HG02970 (cell line): ENCODE data around the gene SYT9.

ENCODE experiments used
- ATAC-seq: cut with Tn5 transposase; IDR thresholded peaks from one replicate; pipeline ENCODE4 v1.9.1; 2021; ENCODE audit warnings: mild to moderate bottlenecking, moderate library complexity, moderate number of reproducible peaks; ENCODE audit not compliant: unreplicated experiment, low FRiP score

SYT9 gene

GRCh38 chr11:7418906-7419305, 167.2 kb downstream of the SYT9 start:
- ATAC-seq, result no peak

DNA sequence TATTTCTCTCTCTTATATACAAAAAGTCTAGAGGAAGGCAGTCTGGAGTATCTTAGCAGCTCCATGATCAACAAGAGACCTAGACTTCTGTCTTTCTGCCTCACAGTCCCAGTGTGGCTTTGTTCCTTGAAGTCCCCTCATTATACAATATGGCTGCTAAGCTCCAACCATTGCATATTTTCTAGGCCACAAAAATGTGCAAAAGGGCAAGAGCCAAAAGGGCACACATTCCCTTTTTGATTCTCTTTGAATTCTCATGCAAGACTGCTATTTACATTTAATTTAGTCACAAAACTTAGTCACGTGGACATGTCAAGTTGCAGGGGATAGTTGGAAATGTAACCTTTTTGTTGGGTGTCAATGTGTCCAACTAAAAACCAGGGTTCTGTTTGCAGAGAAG, 169.4 kb downstream of the SYT9 start:
- no peak for ATAC-seq

DNA sequence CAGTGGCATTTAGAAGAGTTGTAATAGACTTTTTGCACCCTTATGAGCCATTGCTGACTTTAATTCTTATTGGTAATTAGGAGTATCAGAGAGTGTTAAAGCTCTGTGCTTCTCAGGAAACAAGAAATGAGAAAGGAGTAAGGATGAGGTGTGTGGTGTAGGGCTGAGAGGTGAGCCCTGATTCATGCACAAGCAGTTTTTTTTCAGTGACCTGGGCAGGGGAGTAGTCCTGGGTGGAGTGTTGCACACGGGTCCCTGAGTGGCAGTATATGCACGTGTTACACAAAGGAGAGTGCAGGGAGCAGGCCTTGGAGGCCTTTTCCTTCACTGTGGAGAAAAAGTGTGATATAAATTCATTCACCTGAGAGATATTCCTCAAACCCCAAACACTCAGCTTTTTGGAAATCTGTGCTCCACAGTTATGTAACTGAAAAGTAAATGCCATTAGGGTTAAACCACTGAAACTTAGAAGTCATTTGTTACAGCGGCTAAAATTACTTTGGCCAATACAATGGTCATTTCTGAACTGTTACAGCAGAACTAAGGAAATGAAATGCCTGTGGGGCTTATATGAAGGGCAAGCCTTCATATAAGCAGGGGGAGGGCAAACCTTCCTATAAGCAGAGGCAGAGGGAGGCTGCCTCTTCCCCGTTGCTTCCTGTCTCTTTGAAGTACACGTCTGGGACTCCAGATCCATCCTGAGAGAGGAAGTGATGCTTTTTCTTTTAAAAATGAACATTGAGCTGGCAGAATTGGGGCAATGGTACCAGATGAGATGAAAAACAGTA, 171.0 kb downstream of the SYT9 start:
- ATAC-seq, result no peak

DNA sequence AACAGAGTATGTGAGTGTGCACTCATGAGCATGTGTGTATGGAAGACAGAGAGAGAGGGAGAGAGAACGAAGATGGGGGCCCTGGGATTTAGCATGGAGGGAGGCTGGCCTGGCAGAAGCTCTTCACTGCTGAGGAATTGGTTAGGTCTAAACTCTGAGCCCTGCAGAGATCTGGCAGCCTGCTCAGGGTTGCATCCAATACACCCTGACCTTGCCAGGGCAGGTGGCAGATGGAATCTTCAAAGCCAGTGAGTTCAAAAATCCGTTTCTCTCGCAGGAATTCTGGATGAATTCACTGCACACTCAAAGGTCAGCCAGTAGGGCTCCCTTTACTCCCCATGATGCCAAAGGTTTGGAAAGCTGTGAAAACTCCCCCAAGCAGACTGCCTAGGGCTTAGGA, 172.2 kb downstream of the SYT9 start:
- no peak for ATAC-seq

DNA sequence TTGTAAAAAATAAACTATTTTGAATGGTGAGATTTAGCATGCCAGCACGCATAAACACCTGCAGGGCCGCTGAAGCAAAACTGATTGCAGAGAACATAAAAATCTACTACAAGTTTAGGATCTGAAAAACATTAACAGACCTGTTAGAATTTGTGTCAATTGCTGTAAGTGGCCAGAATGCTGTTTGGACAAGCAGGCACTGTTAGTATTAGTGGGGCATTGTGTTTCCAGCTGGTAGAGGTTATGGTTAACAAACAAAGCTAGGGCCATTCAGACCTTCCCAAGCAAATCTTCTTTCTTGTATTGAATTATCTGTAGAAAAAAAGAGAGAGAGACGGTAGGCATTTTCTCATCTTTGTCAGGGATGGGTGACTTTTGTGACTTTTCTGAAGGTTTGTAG, 176.0 kb downstream of the SYT9 start:
- ATAC-seq, result no peak

GRCh38 chr11:7428196-7428595, 176.5 kb downstream of the SYT9 start:
- no peak for ATAC-seq

DNA sequence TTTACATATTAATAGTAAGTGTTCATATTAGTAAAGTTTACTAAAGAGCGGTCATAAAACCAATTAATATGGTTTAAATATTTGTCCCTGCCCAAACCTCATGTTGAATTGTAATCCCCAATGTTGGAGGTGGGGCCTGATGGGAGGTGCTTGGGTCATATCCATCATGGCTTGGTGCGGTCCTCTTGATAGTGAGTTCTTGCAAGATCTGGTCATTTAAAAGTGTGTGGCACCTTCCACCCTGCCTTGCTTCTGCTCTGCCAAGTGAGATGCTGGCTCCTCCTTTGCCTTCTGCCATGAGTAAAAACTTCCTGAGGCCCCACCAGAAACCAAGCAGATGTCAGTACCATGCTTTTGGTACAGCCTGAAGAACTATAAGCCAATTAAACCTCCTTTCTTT, 178.8 kb downstream of the SYT9 start:
- ATAC-seq, result no peak

- ATAC-seq, result no peak
Measured at GRCh38 chr11:7435176-7435575, 183.5 kb downstream of the SYT9 start.

DNA sequence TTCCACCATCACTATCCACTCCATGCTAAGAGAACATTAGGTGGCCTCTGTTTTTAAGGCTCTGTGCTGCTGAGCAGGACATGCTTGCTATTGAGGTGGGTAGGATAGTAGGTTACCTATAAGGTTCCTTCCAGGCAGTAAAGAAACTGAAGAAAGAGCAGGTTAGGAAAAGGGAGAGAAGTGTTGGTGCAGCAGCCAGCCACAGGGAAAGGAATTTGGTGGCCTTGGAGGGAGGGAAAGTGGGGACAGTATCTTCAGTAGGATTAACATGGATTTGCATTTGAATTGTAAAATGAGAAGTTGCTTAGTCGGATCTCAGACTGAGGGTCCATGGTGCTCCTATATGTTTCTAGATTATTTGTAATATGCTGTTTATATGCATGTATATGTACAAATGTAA, 184.4 kb downstream of the SYT9 start:
- ATAC-seq, result no peak

DNA sequence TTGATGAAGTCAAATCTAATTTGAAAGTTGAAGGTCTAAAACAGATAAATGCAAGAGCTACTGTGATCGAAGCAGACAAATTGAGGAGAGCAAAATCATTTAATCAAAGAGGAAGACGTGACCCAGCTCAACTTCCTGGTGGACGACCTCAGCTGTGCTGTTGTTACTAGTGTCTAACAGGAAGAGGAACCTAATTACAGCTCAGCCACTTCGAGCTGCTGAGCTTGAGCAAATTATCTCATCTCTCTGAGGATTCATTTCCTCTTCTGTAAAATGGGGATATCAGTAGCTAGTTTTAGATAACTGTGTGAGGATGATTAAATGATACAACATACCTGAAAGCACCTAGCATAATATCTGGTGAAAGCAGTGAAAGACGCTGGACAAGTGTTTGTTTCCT, 185.0 kb downstream of the SYT9 start:
- no peak for ATAC-seq

GRCh38 chr11:7437696-7438095, 186.0 kb downstream of the SYT9 start:
- no peak for ATAC-seq

DNA sequence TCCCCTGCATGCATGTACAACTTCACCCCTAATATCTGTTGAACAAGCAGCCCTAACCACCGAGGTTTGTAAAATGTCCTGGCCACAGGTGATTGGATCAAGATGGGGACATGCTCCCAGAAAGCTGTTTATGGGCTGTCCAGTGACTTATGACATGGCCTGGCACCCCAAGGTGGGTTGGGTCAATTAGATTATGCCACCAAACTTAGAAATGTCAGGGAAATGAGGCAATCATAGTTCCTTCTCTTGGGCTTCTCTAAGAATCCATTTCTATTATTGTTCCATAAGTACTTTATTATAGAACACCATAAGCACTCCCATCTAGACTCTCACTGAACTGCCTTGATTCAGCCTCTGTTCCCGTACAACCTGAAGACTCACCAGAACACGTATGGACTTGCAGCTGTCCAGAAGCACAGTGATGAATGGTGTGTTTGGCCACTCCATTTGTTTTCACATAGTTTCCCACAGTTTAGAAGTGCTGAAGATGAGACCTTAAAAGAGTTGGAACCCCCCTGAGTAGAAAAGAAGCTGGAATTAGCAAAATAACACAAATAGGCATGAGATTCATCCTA, 188.1 kb downstream of the SYT9 start:
- ATAC-seq, result no peak

DNA sequence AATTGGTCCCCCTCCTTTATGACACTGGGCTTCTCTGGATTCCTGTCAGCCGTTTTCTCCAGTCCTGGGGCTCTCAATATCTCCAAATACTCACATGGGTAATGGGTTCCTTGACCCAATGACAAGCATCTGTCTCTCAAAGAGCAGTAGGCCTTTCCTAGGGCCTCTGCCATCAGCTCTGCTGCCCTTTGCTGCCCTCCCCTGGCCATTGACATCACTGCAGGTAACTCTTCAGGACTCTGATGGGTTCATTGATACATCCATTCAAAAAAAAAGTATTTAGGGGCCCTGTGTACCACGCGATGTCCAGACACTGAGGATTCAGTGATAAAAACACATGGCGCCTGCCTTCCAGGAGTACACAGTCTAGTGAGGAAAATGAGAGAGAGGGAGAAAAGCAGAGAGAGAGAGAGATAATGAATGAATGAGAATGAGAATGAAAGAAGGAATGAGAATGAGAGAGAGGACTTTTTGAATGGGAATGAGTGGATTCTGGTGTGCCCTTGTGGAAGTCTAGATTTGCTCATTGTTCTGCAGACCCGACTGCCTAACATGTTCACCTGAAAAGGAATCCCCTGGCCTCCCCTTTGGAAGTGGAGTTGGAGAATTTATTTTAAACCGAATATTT, 191.0 kb downstream of the SYT9 start:
- peak; percentile 70 for ATAC-seq

DNA sequence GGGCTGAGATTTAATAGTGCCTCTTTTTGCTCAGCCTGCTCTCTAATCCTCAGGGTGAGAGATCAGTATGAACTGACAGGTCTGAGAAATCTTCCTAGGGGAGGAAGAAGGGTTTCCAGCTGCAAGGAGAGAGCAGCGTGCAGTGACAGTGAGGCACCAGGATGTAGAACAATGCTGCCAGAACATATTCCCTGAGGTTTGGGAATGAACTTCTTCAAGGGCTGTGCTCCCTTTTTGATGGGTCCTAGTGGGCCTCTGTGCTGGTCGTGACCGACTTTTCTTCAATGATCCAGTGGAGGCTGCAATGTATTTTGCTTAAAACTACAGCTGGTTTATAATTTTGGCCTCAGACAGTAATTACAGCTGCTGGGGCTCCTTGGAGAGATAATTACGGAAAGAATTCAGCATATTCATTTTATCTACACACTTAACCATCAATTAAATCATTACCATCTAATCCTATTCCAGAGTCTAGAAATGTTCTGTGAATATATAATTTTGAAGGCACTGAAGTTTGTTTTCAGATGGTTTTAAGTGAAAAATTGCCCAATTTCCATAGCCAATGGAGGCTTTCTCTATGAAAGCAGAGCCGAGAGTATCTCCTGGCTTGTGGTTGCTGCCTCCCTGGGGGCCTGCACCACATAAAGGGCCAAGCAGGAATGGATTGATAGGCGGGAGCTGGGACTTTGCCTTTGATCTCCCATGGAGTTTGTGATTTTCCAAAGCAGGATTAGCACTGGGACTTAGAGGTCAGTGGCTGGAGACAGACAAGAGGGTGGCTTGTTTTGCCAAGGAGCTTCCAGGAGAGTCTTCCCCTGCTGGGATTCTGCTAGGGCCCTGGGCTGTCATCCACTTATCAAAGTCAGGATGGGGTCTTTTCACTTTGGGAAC, 192.6 kb downstream of the SYT9 start:
- no peak for ATAC-seq

GRCh38 chr11:7445564-7445963, 193.9 kb downstream of the SYT9 start:
- no peak for ATAC-seq

GRCh38 chr11:7448201-7448600, 196.5 kb downstream of the SYT9 start:
- no peak for ATAC-seq

DNA sequence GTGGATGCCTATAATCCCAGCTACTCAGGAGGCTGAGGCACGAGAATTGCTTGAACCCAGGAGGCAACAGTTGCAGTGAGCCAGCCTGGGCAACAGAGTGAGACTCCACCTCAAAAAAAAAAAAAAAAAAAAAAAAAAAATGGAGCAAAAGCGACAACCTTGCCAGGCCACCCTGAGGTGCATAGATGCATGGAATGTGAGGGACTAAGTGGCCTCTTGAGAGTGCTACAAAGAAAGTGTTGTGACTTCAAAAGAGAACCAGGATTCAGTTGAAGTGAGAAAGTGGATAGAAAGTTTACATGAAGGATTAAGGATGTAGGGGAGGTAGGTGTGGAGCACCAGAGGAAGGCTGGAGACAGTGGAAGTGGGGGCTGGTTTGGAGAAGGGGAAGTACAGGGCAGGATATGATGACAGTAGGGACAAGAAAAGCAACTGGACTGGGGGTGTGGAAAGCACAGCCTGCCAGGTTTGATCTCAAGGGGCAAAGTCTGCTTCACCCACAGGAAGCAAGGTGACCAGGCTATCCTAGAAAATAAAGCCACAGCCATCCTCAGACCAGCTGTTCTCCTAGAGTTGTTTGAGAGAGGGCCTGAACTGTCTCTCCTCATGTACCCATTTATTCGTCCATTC, 197.6 kb downstream of the SYT9 start:
- no peak for ATAC-seq

DNA sequence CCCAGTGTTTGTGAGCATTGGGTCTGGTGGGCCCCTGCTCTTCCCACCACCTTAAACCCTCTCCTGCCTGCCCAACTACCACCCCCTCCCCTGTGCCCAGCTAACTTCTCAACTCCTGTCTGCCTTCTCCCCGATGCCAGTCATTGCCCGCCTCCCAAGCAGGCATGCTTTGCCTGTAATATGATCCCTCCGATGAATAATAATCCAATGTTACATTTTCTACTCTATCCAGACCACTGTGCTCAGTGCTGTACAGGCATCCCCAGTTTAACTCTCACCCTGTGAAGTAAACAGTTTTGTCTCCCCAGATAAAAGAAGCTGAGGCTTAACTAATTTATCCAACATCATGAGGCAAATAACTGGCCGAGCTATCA, 198.1 kb downstream of the SYT9 start:
- ATAC-seq, result no peak

- no peak for ATAC-seq
Measured at GRCh38 chr11:7450836-7451235, 199.1 kb downstream of the SYT9 start.

DNA sequence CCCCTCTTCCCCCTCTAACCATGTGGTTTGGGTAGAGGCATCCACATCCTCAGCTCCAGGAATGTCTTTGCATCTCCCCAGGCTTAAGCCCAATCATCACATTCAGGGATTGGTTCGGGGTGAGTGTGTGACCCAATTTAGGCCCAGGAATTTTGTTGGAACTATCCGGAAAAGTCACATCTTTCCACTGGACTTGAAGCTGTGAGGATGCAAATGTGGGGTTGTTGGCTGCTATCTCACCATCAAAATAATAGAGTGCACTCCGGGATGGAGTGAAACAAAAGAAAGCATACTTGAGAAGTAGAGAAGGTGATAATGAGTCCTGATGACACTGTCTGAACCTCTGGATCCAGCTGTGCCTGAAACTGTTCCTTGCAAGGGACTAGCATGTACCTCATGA, 199.8 kb downstream of the SYT9 start:
- ATAC-seq, result no peak
